H1 (cell line): ENCODE results near the gene TRHDE. TPM values are rescaled to one million over a fixed set of nuclear protein-coding genes. Genes with fewer than 3 reads are reported as not detected.

Experiments used
- CTCF ChIA-PET: fragments of 300-600 bp; sonication (Branson Sonifier 250); formaldehyde crosslinking; loops from one replicate; lab custom pipeline; 2021; ENCODE audit not compliant: partially characterized antibody; lab: Charles Lee
- POLR2A ChIA-PET: fragments of 300-600 bp; sonication (Branson Sonifier 250); formaldehyde crosslinking; loops from one replicate; lab custom pipeline; 2021; ENCODE audit warnings: inconsistent platforms; ENCODE audit not compliant: partially characterized antibody; lab: Charles Lee
- DNase-seq, 2 experiments: peaks; one replicate each; pipeline versions ENCODE4 v3.0.0 to v3.0.0-alpha.2; 2010 to 2022; ENCODE audit warnings: low spot score in 2 of 2, low read depth in 1 of 2, mixed read lengths in 1 of 2
- FAIRE-seq: peaks from 2 replicates; lab custom pipeline; 2011; peaks lifted over from hg19 to GRCh38; lab: Jason Lieb, UNC
- H2AFZ ChIP-seq: 2 replicates; pipeline ENCODE4 v1.8.1; 2012; ENCODE audit warnings: low read length, inconsistent platforms
- H2AK5ac ChIP-seq: 2 replicates; pipeline ENCODE4 v1.6.1; 2013; ENCODE audit warnings: low read depth, low read length
- H2BK120ac ChIP-seq: replicated peaks from 2 replicates; pipeline ENCODE3; 2013; ENCODE audit warnings: low read depth, low read length, inconsistent platforms
- H2BK12ac ChIP-seq: 2 replicates; pipeline ENCODE4 v1.6.1; 2013; ENCODE audit warnings: low read depth, low read length
- H2BK15ac ChIP-seq: 2 replicates; pipeline ENCODE4 v1.6.1; 2013; ENCODE audit warnings: low read length
- H2BK20ac ChIP-seq: 2 replicates; pipeline ENCODE4 v1.6.1; 2013; ENCODE audit warnings: low read length
- H2BK5ac ChIP-seq: 2 replicates; pipeline ENCODE4 v1.6.1; 2013; ENCODE audit warnings: low read depth, low read length
- H3K14ac ChIP-seq: 2 replicates; pipeline ENCODE4 v1.6.1; 2013; ENCODE audit warnings: inconsistent platforms; ENCODE audit not compliant: insufficient read length
- H3K18ac ChIP-seq: 2 replicates; pipeline ENCODE4 v1.6.1; 2013; ENCODE audit warnings: low read length; ENCODE audit errors: extremely low read depth
- H3K23ac ChIP-seq: 2 replicates; pipeline ENCODE4 v1.6.1; 2013; ENCODE audit warnings: inconsistent platforms; ENCODE audit not compliant: insufficient read length
- H3K23me2 ChIP-seq: 2 replicates; pipeline ENCODE4 v1.6.1; 2013; ENCODE audit warnings: low read depth, low read length
- H3K27ac ChIP-seq: 2 replicates; pipeline ENCODE4 v1.6.1; 2011; ENCODE audit warnings: low read depth, low read length, inconsistent platforms
- H3K27me3 ChIP-seq, 4 experiments: replicated peaks in 1 of 4; 1 replicate in 1 of 4; 2 replicates in 3 of 4; pipeline versions ENCODE4 v1.6.1 to v1.8.1; 2011 to 2013; ENCODE audit warnings: low read length in 3 of 4, mild to moderate bottlenecking in 3 of 4, inconsistent platforms in 2 of 4, mixed read lengths in 2 of 4, moderate library complexity in 1 of 4; ENCODE audit not compliant: control insufficient read depth in 3 of 4, insufficient read depth in 3 of 4; ENCODE audit errors: extremely low read depth in 1 of 4
- H3K36me3 ChIP-seq, 4 experiments: 2 replicates each; pipeline versions ENCODE4 v1.6.1 to v1.8.1; 2011 to 2013; ENCODE audit warnings: mild to moderate bottlenecking in 4 of 4, low read length in 3 of 4, moderate library complexity in 2 of 4, control low read depth in 1 of 4, inconsistent platforms in 1 of 4; ENCODE audit not compliant: insufficient read depth in 4 of 4, control insufficient read depth in 2 of 4
- H3K4ac ChIP-seq: replicated peaks from 2 replicates; pipeline ENCODE3; 2013; ENCODE audit warnings: low read length, low read depth, mixed read lengths, inconsistent platforms; ENCODE audit not compliant: insufficient read length
- H3K4me1 ChIP-seq, 4 experiments: replicated peaks in 1 of 4; 1 replicate in 1 of 4; 2 replicates in 3 of 4; pipeline versions ENCODE4 v1.6.1 to v1.8.1; 2011 to 2013; ENCODE audit warnings: low read length in 3 of 4, inconsistent platforms in 2 of 4, mixed read lengths in 1 of 4; ENCODE audit not compliant: insufficient read depth in 4 of 4, control insufficient read depth in 3 of 4
- H3K4me2 ChIP-seq, 2 experiments: 2 replicates each; pipeline versions ENCODE4 v1.6.1 to v1.8.1; 2011 to 2013; ENCODE audit warnings: low read depth in 2 of 2, low read length in 2 of 2, control low read depth in 1 of 2, inconsistent platforms in 1 of 2, mild to moderate bottlenecking in 1 of 2; ENCODE audit not compliant: insufficient read depth in 1 of 2
- H3K4me3 ChIP-seq, 4 experiments: fragments of 200-600, 300-600 bp in 1 of 4; sonication (generic), shearing (Covaris generic), sonication (Bioruptor Twin) in 1 of 4; 2 replicates each; pipeline versions ENCODE4 v1.5.1 to v1.8.1; 2011 to 2016; ENCODE audit warnings: low read length in 4 of 4, low read depth in 3 of 4, control low read depth in 2 of 4, inconsistent platforms in 2 of 4, mild to moderate bottlenecking in 2 of 4, mixed read lengths in 1 of 4, moderate library complexity in 1 of 4; ENCODE audit not compliant: insufficient read depth in 2 of 4; ENCODE audit errors: extremely low read depth in 1 of 4
- H3K56ac ChIP-seq: replicated peaks from 2 replicates; pipeline ENCODE3; 2013; ENCODE audit warnings: low read depth, mild to moderate bottlenecking, mixed read lengths, low read length, inconsistent platforms; ENCODE audit not compliant: insufficient read length
- H3K79me1 ChIP-seq: 2 replicates; pipeline ENCODE4 v1.6.1; 2013; ENCODE audit warnings: low read depth, low read length, control low read depth
- H3K79me2 ChIP-seq, 2 experiments: 2 replicates each; pipeline versions ENCODE4 v1.6.1 to v1.8.1; 2012 to 2013; ENCODE audit warnings: low read length in 2 of 2, mild to moderate bottlenecking in 2 of 2, inconsistent platforms in 1 of 2; ENCODE audit not compliant: insufficient read depth in 2 of 2, control insufficient read depth in 1 of 2
- H3K9ac ChIP-seq, 4 experiments: replicated peaks in 1 of 4; 1 replicate in 1 of 4; 2 replicates in 3 of 4; pipeline versions ENCODE4 v1.6.1 to v1.8.1; 2011 to 2013; ENCODE audit warnings: low read depth in 3 of 4, low read length in 3 of 4, control low read depth in 2 of 4, mild to moderate bottlenecking in 2 of 4, moderate library complexity in 2 of 4, inconsistent platforms in 1 of 4; ENCODE audit errors: extremely low read depth in 1 of 4
- H3K9me3 ChIP-seq, 2 experiments: 2 replicates each; pipeline versions ENCODE4 v1.6.1 to v1.8.1; 2012 to 2013; ENCODE audit warnings: mild to moderate bottlenecking in 2 of 2, moderate library complexity in 2 of 2, control low read depth in 1 of 2, inconsistent platforms in 1 of 2, low read depth in 1 of 2, low read length in 1 of 2, mixed read lengths in 1 of 2; ENCODE audit not compliant: insufficient read depth in 2 of 2
- H4K20me1 ChIP-seq, 2 experiments: replicated peaks in 1 of 2; 2 replicates each; pipeline versions ENCODE3 to v1.8.1; 2011 to 2013; ENCODE audit warnings: inconsistent platforms in 2 of 2, low read length in 2 of 2, mild to moderate bottlenecking in 1 of 2; ENCODE audit not compliant: insufficient read depth in 2 of 2, control insufficient read depth in 1 of 2
- H4K5ac ChIP-seq: 2 replicates; pipeline ENCODE4 v1.6.1; 2013; ENCODE audit warnings: low read length, low read depth, mixed read lengths, inconsistent platforms; ENCODE audit not compliant: insufficient read length
- H4K8ac ChIP-seq: 2 replicates; pipeline ENCODE4 v1.8.0; 2013; ENCODE audit warnings: mild to moderate bottlenecking, moderate library complexity, low read length, inconsistent platforms; ENCODE audit not compliant: insufficient read depth; ENCODE audit errors: extremely low read depth
- H4K91ac ChIP-seq: replicated peaks from 2 replicates; pipeline ENCODE3; 2013; ENCODE audit warnings: low read length, mixed read lengths, inconsistent platforms; ENCODE audit not compliant: insufficient read length
- BRCA1 ChIP-seq: IDR thresholded peaks from 2 replicates; pipeline ENCODE4 v1.6.1; 2012; ENCODE audit warnings: low read depth, low read length, improper control_type of control experiment
- CBX8 ChIP-seq: fragments of 300-800, 300-1000 bp; sonication (generic); IDR thresholded peaks from 2 replicates; pipeline ENCODE4 v1.7.1; 2016; ENCODE audit warnings: low read depth, low read length, borderline replicate concordance
- EZH2 ChIP-seq: fragments of 200-600 bp; sonication (generic); IDR thresholded peaks from 2 replicates; pipeline ENCODE4 v1.7.1; 2012; ENCODE audit warnings: low read depth, mild to moderate bottlenecking, moderate library complexity, low read length, inconsistent platforms; ENCODE audit not compliant: severe bottlenecking
- GABPA ChIP-seq: IDR thresholded peaks from 2 replicates; pipeline ENCODE4 v1.6.1; 2011; ENCODE audit warnings: mild to moderate bottlenecking, low read length, moderate library complexity, borderline replicate concordance; ENCODE audit not compliant: insufficient read depth
- HDAC6 ChIP-seq: IDR thresholded peaks from one replicate; pipeline ENCODE4 v1.7.1; 2012; ENCODE audit warnings: low read depth, mild to moderate bottlenecking, inconsistent platforms, low read length, moderate library complexity
- KDM4A ChIP-seq: IDR thresholded peaks from one replicate; pipeline ENCODE4 v1.7.1; 2012; ENCODE audit warnings: low read depth, mild to moderate bottlenecking, moderate library complexity, low read length, inconsistent platforms; ENCODE audit not compliant: severe bottlenecking
- MAFK ChIP-seq: IDR thresholded peaks from 2 replicates; pipeline ENCODE4 v1.6.1; 2012; ENCODE audit warnings: low read depth, mild to moderate bottlenecking, improper control_type of control experiment, low read length
- POLR2AphosphoS5 ChIP-seq: IDR thresholded peaks from 2 replicates; pipeline ENCODE4 v1.6.1; 2011; ENCODE audit warnings: low read depth, low read length
- RXRA ChIP-seq: IDR thresholded peaks from 2 replicates; pipeline ENCODE4 v1.6.1; 2011; ENCODE audit warnings: low read depth, mild to moderate bottlenecking, low read length, moderate library complexity; ENCODE audit not compliant: insufficient read depth
- TBP ChIP-seq: IDR thresholded peaks from 2 replicates; pipeline ENCODE4 v1.6.1; 2011; ENCODE audit warnings: low read depth, low read length, improper control_type of control experiment
- TCF12 ChIP-seq: IDR thresholded peaks from 2 replicates; pipeline ENCODE4 v1.6.1; 2011; ENCODE audit warnings: low read depth, mild to moderate bottlenecking, low read length
- WGBS, 2 experiments: shearing (Covaris generic) in 1 of 2; methylation state at CpG; one replicate each; pipeline versions ENCODE4 v1.1.6 to v1.1.7; 2013 to 2015; ENCODE audit warnings: low lambda C conversion rate in 2 of 2, mixed read lengths in 2 of 2, inconsistent platforms in 1 of 2, low coverage in 1 of 2, missing lambda C conversion rate in 1 of 2; ENCODE audit not compliant: insufficient replicate concordance in 2 of 2, insufficient coverage in 1 of 2, insufficient read length in 1 of 2; ENCODE audit errors: extremely low coverage in 1 of 2, missing lambda C conversion rate in 1 of 2; 5-methylcytosine and 5-hydroxymethylcytosine counted together
- polyA plus RNA-seq, 7 experiments: library from polyadenylated mRNA; depleted of rRNA in 3 of 7; stranded (reverse) in 5 of 7; unstranded in 2 of 7; fragments of >200 nt in 5 of 7; fragments of 200-250 nt in 2 of 7; gene quantifications; 1 replicate in 5 of 7; 2 replicates in 1 of 7; 4 replicates in 1 of 7; pipeline versions ENCODE4 v1.2.1 to v1.2.3, GENCODE V29; 2011 to 2013; ENCODE audit warnings: missing spikeins in 2 of 7, mixed read lengths in 2 of 7
- total RNA-seq: library from RNA; stranded (reverse); fragmentation: NEBNext Ultra II Directional; extraction: Animal tissue kit (Norgen Biotek cat#: 25700); gene quantifications from 2 replicates; pipeline ENCODE4 v1.2.1, GENCODE V29; 2021

Gene TRHDE
- total and polyA plus RNA-seq, 2 of the 8 experiments (the other 6 are each of a cell fraction or from before 2014, with no cell fraction given): 1.3 to 5.0 TPM

DNA sequence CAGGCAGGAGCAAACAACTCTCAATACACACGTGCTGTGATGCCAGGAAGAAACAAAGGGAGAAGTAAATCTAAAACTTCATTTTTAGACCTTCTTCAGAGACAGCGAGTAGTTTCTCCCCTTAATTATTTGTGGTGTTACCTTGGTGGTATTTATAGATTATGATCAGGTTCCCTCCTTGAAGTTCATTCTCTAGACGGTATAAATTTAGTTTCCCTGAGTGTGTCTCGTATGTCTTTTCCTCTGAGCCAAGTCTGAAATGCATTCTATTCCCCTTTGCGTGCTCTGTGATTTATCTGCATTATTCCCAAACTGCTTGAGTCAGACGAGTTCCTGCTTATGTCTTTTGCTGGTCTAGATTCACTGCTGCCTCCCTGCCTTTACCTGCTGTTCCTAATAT is 65.2 kb downstream of the TRHDE start:
- WGBS, 2 experiments: 85% methylated on average over 6 of the region's 6 CpGs; no CpG with 5 or more reads in 1 of the 2 experiments

More for the DNA sequence above, 65.2 kb downstream of the TRHDE start:
- no peak for TF ChIP-seq RXRA
- no peak for TF ChIP-seq TCF12
- no peak for TF ChIP-seq EZH2
- no peak for TF ChIP-seq MAFK
- TF ChIP-seq POLR2AphosphoS5: no peak
- no peak for TF ChIP-seq TBP
- no peak for TF ChIP-seq HDAC6
- no peak for TF ChIP-seq BRCA1
- no peak for TF ChIP-seq GABPA
- TF ChIP-seq CBX8: no peak
- TF ChIP-seq KDM4A: no peak
- Histone ChIP-seq H3K4me1 (no peaks in the 10 kb centered on the region), H3K4ac (no peak overlapping the region), H3K18ac (no peak overlapping the region), H3K27ac (no peak overlapping the region), H2AK5ac (no peak overlapping the region), H2BK15ac (no peak overlapping the region), H3K36me3 (no peaks in the 10 kb centered on the region), H2BK12ac (no peak overlapping the region), H3K4me2 (no peak overlapping the region), H3K9ac (no peak overlapping the region), H3K27me3 (no peaks in the 10 kb centered on the region), H4K20me1 (no peaks in the 10 kb centered on the region), H2AFZ (no peak overlapping the region; the same call in 1 of the 2 replicates), H3K9me3 (no peaks in the 10 kb centered on the region), H3K14ac (no peak overlapping the region), H2BK20ac (no peak overlapping the region), H4K5ac (no peak overlapping the region), H3K4me3 (no peak overlapping the region), H3K79me1 (no peaks in the 10 kb centered on the region), H3K23me2 (no peaks in the 10 kb centered on the region), H4K91ac (no peak overlapping the region), H2BK5ac (no peak overlapping the region), H2BK120ac (no peak overlapping the region), H3K23ac (no peak overlapping the region), H3K56ac (no peak overlapping the region), H3K79me2 (no peaks in the 10 kb centered on the region), H4K8ac (no peak overlapping the region)
- DNase-seq (no peak), FAIRE-seq (no peak)
- ChIA-PET CTCF (no interaction called here), POLR2A (no interaction called here)
